ENCODE data around the gene RASGRF2. TPM values are rescaled to one million over a fixed set of nuclear protein-coding genes. Genes with fewer than 3 reads are reported as not detected.

RASGRF2 gene
- total RNA-seq, 1 experiment from 2014 or later, result 9.1 TPM

DNA sequence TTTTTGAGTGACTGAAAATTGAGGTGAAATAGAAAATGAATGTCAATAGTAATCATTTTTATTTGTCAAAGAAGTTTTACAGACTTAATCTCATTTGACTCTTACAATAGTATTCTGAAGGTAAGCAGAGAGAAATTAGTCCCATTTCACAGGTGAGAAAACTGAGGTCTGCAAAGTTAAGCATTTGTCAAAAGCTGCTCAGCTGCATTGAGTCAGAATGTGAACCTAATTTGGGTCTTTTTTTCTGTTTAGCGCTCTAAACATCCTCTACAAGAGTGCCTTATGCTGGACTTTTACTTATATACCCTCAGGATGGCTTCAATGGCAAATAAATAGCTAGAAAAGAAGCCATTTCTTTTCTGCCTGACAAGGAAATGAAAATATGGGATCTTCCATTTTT, 135.7 kb downstream of the RASGRF2 start:
- no peak for DNase-seq (ENCODE audit: low spot score)
- ChIA-PET POLR2A (ENCODE audit: low non-redundant PET) (no interaction called here), CTCF (no interaction called here)
- no peak overlapping the region for H3K4me3 ChIP-seq (ENCODE audit: low read depth, low read length, poor library complexity, severe bottlenecking)
- H3K4me1 ChIP-seq (ENCODE audit: insufficient read depth, low read length, poor library complexity, severe bottlenecking), result peaks cover 3% of the 10 kb centered on the region
- BruUV-seq (replicated peaks), result no TSS peak
- no peaks in the 10 kb centered on the region for H3K27me3 ChIP-seq (replicated peaks; ENCODE audit: insufficient read depth, low read depth, low read length, poor library complexity)
- H3K27ac ChIP-seq (ENCODE audit: low read depth, low read length, poor library complexity, severe bottlenecking), result no peak overlapping the region
- H3K36me3 ChIP-seq (ENCODE audit: insufficient read depth, low read length, poor library complexity, severe bottlenecking), result no peaks in the 10 kb centered on the region
- no peak for TF ChIP-seq EZH2 (IDR thresholded peaks at IDR 0.05; ENCODE audit: borderline replicate concordance, low read depth, low read length, poor library complexity, severe bottlenecking)
- TF ChIP-seq, protein P1, sequence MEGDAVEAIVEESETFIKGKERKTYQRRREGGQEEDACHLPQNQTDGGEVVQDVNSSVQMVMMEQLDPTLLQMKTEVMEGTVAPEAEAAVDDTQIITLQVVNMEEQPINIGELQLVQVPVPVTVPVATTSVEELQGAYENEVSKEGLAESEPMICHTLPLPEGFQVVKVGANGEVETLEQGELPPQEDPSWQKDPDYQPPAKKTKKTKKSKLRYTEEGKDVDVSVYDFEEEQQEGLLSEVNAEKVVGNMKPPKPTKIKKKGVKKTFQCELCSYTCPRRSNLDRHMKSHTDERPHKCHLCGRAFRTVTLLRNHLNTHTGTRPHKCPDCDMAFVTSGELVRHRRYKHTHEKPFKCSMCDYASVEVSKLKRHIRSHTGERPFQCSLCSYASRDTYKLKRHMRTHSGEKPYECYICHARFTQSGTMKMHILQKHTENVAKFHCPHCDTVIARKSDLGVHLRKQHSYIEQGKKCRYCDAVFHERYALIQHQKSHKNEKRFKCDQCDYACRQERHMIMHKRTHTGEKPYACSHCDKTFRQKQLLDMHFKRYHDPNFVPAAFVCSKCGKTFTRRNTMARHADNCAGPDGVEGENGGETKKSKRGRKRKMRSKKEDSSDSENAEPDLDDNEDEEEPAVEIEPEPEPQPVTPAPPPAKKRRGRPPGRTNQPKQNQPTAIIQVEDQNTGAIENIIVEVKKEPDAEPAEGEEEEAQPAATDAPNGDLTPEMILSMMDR (conservative IDR thresholded peaks at IDR 0.05; ENCODE audit: low read depth, low read length), result no peak
- intact Hi-C loops (cut with micrococcal nuclease; ENCODE audit: unreplicated experiment), result no loop called here
- no peaks in the 10 kb centered on the region for H3K9me3 ChIP-seq (ENCODE audit: low read depth, low read length, poor library complexity, severe bottlenecking)

DNA sequence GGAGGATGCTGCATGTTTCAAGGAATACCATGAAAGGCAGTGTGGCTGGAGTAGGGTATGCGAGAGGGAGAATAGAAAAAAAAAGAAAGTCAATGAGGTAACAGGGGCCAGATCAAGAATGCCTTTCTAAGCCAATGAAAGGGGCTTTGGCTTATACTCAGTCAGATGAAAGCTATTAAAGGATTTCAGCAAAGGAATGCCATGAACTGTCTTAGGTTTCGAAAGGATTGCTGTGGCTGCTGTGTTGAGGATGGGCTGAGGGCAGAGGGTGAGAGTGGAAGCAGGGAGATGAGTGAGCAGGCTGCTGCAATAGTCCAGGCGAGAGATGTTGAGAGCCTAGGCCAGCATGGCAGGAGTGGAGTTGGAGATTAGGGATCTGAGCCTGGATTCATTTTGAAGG, 137.6 kb downstream of the RASGRF2 start:
- Histone ChIP-seq H3K27me3 (replicated peaks; ENCODE audit: insufficient read depth, low read depth, low read length, poor library complexity) (no peaks in the 10 kb centered on the region), H3K36me3 (ENCODE audit: insufficient read depth, low read length, poor library complexity, severe bottlenecking) (no peaks in the 10 kb centered on the region), H3K27ac (ENCODE audit: low read depth, low read length, poor library complexity, severe bottlenecking) (no peak overlapping the region), H3K4me1 (ENCODE audit: insufficient read depth, low read length, poor library complexity, severe bottlenecking) (peaks cover 3% of the 10 kb centered on the region), H3K9me3 (ENCODE audit: low read depth, low read length, poor library complexity, severe bottlenecking) (no peaks in the 10 kb centered on the region), H3K4me3 (ENCODE audit: low read depth, low read length, poor library complexity, severe bottlenecking) (no peak overlapping the region)
- no TSS peak for BruUV-seq (replicated peaks)
- DNase-seq (ENCODE audit: low spot score), result peak; percentile 31
- ChIA-PET POLR2A (ENCODE audit: low non-redundant PET) (no interaction called here), CTCF (no interaction called here)
- no peak for TF ChIP-seq EZH2 (IDR thresholded peaks at IDR 0.05; ENCODE audit: borderline replicate concordance, low read depth, low read length, poor library complexity, severe bottlenecking)
- TF ChIP-seq, protein P1 (conservative IDR thresholded peaks at IDR 0.05; ENCODE audit: low read depth, low read length), result no peak
- intact Hi-C loops (cut with micrococcal nuclease; ENCODE audit: unreplicated experiment), result no loop called here

DNA sequence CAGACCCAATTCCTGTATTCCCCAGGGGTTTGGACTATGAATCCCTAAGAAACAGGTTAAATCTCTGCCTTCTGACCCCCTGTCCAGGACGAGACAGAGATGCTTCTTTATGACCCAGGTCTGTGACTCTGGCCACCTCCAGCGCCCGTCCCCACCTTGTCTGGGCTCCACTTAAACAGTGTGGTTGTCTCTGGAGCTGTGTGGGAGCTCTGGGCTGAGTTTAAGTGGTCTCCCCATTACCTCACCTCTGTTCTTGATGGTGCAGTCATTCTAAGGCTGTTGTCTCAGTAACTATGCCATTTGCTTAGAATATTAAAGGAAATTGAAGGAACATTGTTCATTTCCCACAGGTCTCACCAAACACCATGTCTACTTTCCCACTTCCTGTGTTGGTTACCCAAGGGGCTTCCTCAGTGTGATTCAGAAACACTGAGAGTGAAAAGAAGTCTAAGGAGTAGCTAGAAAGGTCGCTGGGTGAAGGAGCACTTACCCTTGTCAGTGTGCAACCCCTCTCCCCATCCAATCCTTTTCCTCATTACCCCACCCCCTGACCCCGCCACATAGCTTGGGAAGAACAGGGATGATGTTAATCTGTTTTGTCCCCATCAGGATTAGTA, 145.2 kb downstream of the RASGRF2 start:
- no TSS peak for BruUV-seq (replicated peaks)
- DNase-seq (ENCODE audit: low spot score), result no peak
- intact Hi-C loops (cut with micrococcal nuclease; ENCODE audit: unreplicated experiment), result loop anchor here (5.0 kb wide), 2 partner anchors 143 to 418 kb away; partner anchors contain the start of gene RASGRF2
- TF ChIP-seq EZH2 (IDR thresholded peaks at IDR 0.05; ENCODE audit: borderline replicate concordance, low read depth, low read length, poor library complexity, severe bottlenecking), result no peak
- TF ChIP-seq, protein P1 (conservative IDR thresholded peaks at IDR 0.05; ENCODE audit: low read depth, low read length), result no peak
- Histone ChIP-seq H3K4me3 (ENCODE audit: low read depth, low read length, poor library complexity, severe bottlenecking) (no peak overlapping the region), H3K9me3 (ENCODE audit: low read depth, low read length, poor library complexity, severe bottlenecking) (no peaks in the 10 kb centered on the region), H3K36me3 (ENCODE audit: insufficient read depth, low read length, poor library complexity, severe bottlenecking) (no peaks in the 10 kb centered on the region), H3K27ac (ENCODE audit: low read depth, low read length, poor library complexity, severe bottlenecking) (no peak overlapping the region), H3K27me3 (replicated peaks; ENCODE audit: insufficient read depth, low read depth, low read length, poor library complexity) (no peaks in the 10 kb centered on the region), H3K4me1 (ENCODE audit: insufficient read depth, low read length, poor library complexity, severe bottlenecking) (no peaks in the 10 kb centered on the region)
- ChIA-PET POLR2A (ENCODE audit: low non-redundant PET) (no interaction called here), CTCF (no interaction called here)

All from A673 (cell line).